ENCODE results near the gene ATP6V1B1. TPM values are rescaled to one million over a fixed set of nuclear protein-coding genes. Genes with fewer than 3 reads are reported as not detected.

The ATP6V1B1 gene
- total RNA-seq, 1 donor, result not detected

- no peak for TF ChIP-seq CTCF (IDR thresholded peaks at IDR 0.05; ENCODE audit: insufficient read depth, low read depth, low read length)
- no peak overlapping the region for H3K4me3 ChIP-seq (ENCODE audit: low read depth, low read length)
- DNase-seq (ENCODE audit: low read depth), result no peak
Observed at GRCh38 chr2:70957798-70958197, 22.1 kb downstream of the ATP6V1B1 start.

GRCh38 chr2:70958759-70959158 lies 23.1 kb downstream of the ATP6V1B1 start:
- no peak for DNase-seq (ENCODE audit: low read depth)
- no peak for TF ChIP-seq CTCF (IDR thresholded peaks at IDR 0.05; ENCODE audit: insufficient read depth, low read depth, low read length)
- no peak overlapping the region for H3K4me3 ChIP-seq (ENCODE audit: low read depth, low read length)

DNA sequence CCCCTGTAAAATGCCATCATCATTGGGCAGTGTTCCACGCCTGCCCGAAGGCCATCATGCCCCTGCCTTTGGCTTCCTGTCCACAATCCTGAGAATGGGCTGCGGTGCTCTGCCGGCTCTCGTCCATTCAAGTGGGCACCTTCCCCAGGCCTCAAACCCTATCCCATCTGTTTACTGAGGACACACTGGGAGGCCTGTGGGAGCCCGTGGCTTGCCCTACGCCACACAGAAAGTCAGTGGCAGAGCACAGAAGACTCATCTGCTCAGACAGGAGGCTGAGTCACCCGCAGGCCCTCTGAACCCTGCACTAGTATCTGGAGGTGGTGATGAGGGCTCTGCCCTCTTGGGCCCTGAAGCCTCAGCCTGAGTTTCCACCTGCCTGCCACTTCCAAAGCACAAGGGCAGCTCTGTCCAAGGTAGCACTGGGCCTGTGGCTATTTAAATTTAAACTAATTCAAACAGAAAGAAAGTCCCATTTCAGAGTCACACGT lies 23.6 kb downstream of the ATP6V1B1 start:
- no peak for DNase-seq (ENCODE audit: low read depth)
- no peak for TF ChIP-seq CTCF (IDR thresholded peaks at IDR 0.05; ENCODE audit: insufficient read depth, low read depth, low read length)

GRCh38 chr2:70959851-70960832 lies 24.4 kb downstream of the ATP6V1B1 start:
- DNase-seq (ENCODE audit: low read depth), result no peak
- TF ChIP-seq CTCF (IDR thresholded peaks at IDR 0.05; ENCODE audit: insufficient read depth, low read depth, low read length), result peak; percentile 12
- no peak overlapping the region for H3K4me3 ChIP-seq (ENCODE audit: low read depth, low read length)

More for the DNA sequence above, 23.6 kb downstream of the ATP6V1B1 start:
- no peak overlapping the region for H3K4me3 ChIP-seq (ENCODE audit: low read depth, low read length)

DNA sequence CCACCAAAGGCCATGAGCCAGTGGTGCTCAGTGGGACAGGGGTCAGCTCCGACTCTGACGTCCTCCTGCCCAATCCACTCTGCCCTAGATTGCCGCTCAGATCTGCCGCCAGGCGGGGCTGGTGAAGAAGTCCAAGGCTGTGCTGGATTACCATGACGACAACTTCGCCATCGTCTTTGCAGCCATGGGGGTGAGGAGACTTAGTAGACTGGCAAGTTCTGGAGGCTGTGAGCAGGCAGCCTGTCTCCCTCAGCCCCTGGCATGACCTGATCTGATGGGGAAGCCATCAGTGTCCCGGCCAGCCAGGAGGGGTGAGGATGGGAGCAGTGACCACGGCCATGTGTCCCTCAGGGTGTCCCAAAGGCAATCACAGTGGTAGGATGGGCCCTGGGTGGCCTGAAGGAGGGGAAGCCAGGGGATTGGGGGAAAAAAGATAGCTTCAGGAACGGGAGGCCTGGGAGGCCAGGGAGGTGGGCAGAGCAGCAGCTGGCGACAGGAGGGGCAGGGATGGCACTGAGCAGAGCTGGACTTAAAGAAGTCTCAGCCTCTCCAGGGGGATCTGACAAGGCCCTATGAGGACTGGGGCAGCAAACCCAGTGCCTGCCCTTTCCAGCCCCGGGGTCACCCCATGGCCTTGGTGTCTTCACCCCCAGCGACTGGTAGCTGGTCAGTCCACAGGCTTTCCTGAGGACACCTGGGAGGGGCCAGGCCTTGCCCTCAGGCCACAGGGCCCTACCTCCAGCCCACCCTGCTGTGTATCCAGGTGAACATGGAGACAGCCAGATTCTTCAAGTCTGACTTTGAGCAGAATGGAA lies 25.3 kb downstream of the ATP6V1B1 start:
- H3K4me3 ChIP-seq (ENCODE audit: low read depth, low read length), result no peak overlapping the region
- DNase-seq (ENCODE audit: low read depth), result no peak
- TF ChIP-seq CTCF (IDR thresholded peaks at IDR 0.05; ENCODE audit: insufficient read depth, low read depth, low read length), result no peak

GRCh38 chr2:70961648-70961994 lies 25.9 kb downstream of the ATP6V1B1 start:
- no peak for TF ChIP-seq CTCF (IDR thresholded peaks at IDR 0.05; ENCODE audit: insufficient read depth, low read depth, low read length)
- no peak for DNase-seq (ENCODE audit: low read depth)
- H3K4me3 ChIP-seq (ENCODE audit: low read depth, low read length), result no peak overlapping the region
